HepG2 (cell line): ENCODE results near the gene RHCE. TPM values are rescaled to one million over a fixed set of nuclear protein-coding genes. Genes with fewer than 3 reads are reported as not detected.

Experiments used
- ARID2 ChIP-seq: sonication (generic); formaldehyde crosslinking; IDR thresholded peaks from 2 replicates; pipeline ENCODE4 v1.8.1; 2022; ENCODE audit warnings: mild to moderate bottlenecking, missing genetic modification reagents, borderline replicate concordance
- CEBPG ChIP-seq: IDR thresholded peaks from 2 replicates; pipeline ENCODE4 v1.6.1; 2016
- CERS6 ChIP-seq: sonication (generic); formaldehyde crosslinking; IDR thresholded peaks from 2 replicates; pipeline ENCODE4 v1.5.0; 2020; ENCODE audit warnings: missing genetic modification reagents
- DDIT3 ChIP-seq: sonication (generic); formaldehyde crosslinking; IDR thresholded peaks from 2 replicates; pipeline ENCODE4 v1.4.0; 2020; ENCODE audit warnings: mild to moderate bottlenecking, missing genetic modification reagents
- NKX3-1 ChIP-seq: sonication (generic); formaldehyde crosslinking; IDR thresholded peaks from 2 replicates; pipeline ENCODE4 v1.5.0; 2020; ENCODE audit warnings: missing genetic modification reagents
- NRL ChIP-seq: sonication (generic); formaldehyde crosslinking; IDR thresholded peaks from 2 replicates; pipeline ENCODE4 v1.5.0; 2020; ENCODE audit warnings: missing genetic modification reagents, mild to moderate bottlenecking, moderate library complexity, borderline replicate concordance
- REL ChIP-seq: sonication (generic); formaldehyde crosslinking; conservative IDR thresholded peaks from 2 replicates; pipeline ENCODE4 v1.8.0; 2022; ENCODE audit warnings: mild to moderate bottlenecking, missing genetic modification reagents, moderate library complexity
- STAG1 ChIP-seq: sonication (generic); formaldehyde crosslinking; IDR thresholded peaks from 2 replicates; pipeline ENCODE4 v1.4.0; 2020; ENCODE audit warnings: missing genetic modification reagents
- ZBTB40 ChIP-seq, 2 experiments: fragments of 450-650 bp in 1 of 2; sonication (generic) in 1 of 2; formaldehyde crosslinking in 1 of 2; IDR thresholded peaks; 2 replicates each; pipeline versions ENCODE4 v1.6.1 to v1.8.0; 2016 to 2022; ENCODE audit warnings: antibody characterized with exemption in 1 of 2, mild to moderate bottlenecking in 1 of 2, missing genetic modification reagents in 1 of 2
- ZEB1 ChIP-seq: IDR thresholded peaks from 2 replicates; pipeline ENCODE4 v1.6.1; 2012; ENCODE audit warnings: mild to moderate bottlenecking, low read depth, inconsistent platforms; ENCODE audit not compliant: insufficient replicate concordance
- ZMYM2 ChIP-seq: sonication (generic); formaldehyde crosslinking; IDR thresholded peaks from 2 replicates; pipeline ENCODE4 v1.8.0; 2022; ENCODE audit warnings: mild to moderate bottlenecking, missing genetic modification reagents
- ZNF281 ChIP-seq: sonication (generic); formaldehyde crosslinking; IDR thresholded peaks from 2 replicates; pipeline ENCODE4 v1.4.0; 2020; ENCODE audit warnings: missing genetic modification reagents, borderline replicate concordance
- ZNF660 ChIP-seq: sonication (generic); formaldehyde crosslinking; IDR thresholded peaks from 2 replicates; pipeline ENCODE4 v1.5.1; 2020; ENCODE audit warnings: mild to moderate bottlenecking, low read depth, missing genetic modification reagents, borderline replicate concordance
- ZNF7 ChIP-seq: IDR thresholded peaks from 2 replicates; pipeline ENCODE4 v1.6.1; 2016; ENCODE audit warnings: missing biosample characterization, missing genetic modification reagents
- ZNF773 ChIP-seq: sonication (generic); formaldehyde crosslinking; IDR thresholded peaks from 2 replicates; pipeline ENCODE4 v1.4.0; 2020; ENCODE audit warnings: missing genetic modification reagents, borderline replicate concordance
- polyA plus RNA-seq, 8 experiments: library from polyadenylated mRNA; depleted of rRNA in 3 of 8; stranded (reverse) in 7 of 8; unstranded in 1 of 8; fragments of >200 nt; fragmentation: Illumina TruSeq in 4 of 8; extraction: Trizol in 4 of 8; gene quantifications; 2 replicates each; pipeline versions ENCODE4 v1.2.1 to v1.2.3, GENCODE V29; 2011 to 2016; ENCODE audit warnings: low read depth in 4 of 8, missing spikeins in 1 of 8, mixed read lengths in 1 of 8; ENCODE audit not compliant: insufficient read depth in 1 of 8
- total RNA-seq, 5 experiments: library from RNA; depleted of rRNA; stranded (reverse); fragments of >200 nt; fragmentation: Illumina TruSeq; extraction: Trizol; gene quantifications; 2 replicates each; pipeline ENCODE4 v1.2.3, GENCODE V29; 2016; ENCODE audit warnings: low read depth in 1 of 5

RHCE gene
- total and polyA plus RNA-seq, 2 of the 13 experiments (the other 11 are each of a cell fraction or from before 2014, with no cell fraction given) = 0.30 TPM; not detected in 1

- TF ChIP-seq ZBTB40 (IDR thresholded peaks at IDR 0.05) = no peak
- 0 out of 2 replicates have a peak, but pooled peaks have one; percentile 19 for TF ChIP-seq ZBTB40 (CRISPR knock-in tag; IDR thresholded peaks at IDR 0.05)
- no peak for TF ChIP-seq DDIT3 (CRISPR knock-in tag)
- no peak for TF ChIP-seq ZMYM2 (CRISPR knock-in tag)
- TF ChIP-seq CEBPG = no peak; the same call in 1 of the 2 replicates
- no peak for TF ChIP-seq STAG1
- no peak for TF ChIP-seq ZNF281 (CRISPR knock-in tag)
- no peak for TF ChIP-seq REL (CRISPR knock-in tag)
- TF ChIP-seq ZNF7 (CRISPR knock-in tag) = no peak
- TF ChIP-seq ZNF660 (CRISPR knock-in tag) = no peak
- TF ChIP-seq ARID2 (CRISPR knock-in tag) = no peak
- peak; percentile 40; the same call in 1 of the 2 replicates for TF ChIP-seq NRL (CRISPR knock-in tag)
- no peak for TF ChIP-seq CERS6 (CRISPR knock-in tag)
- peak; percentile 23; the same call in 1 of the 2 replicates for TF ChIP-seq ZNF773 (CRISPR knock-in tag)
- no peak for TF ChIP-seq NKX3-1 (CRISPR knock-in tag)
- no peak for TF ChIP-seq ZEB1
Measured at GRCh38 chr1:25430073-25430966, 9.7 kb upstream of the RHCE start, which contains the start of gene MACO1 (continued).
